GM19452 (cell line): ENCODE measurements around the gene TENM4.

Source experiments
- ATAC-seq: cut with Tn5 transposase; IDR thresholded peaks from one replicate; pipeline ENCODE4 v1.9.1; 2021; ENCODE audit not compliant: unreplicated experiment

The TENM4 gene

GRCh38 chr11:78737891-78738290 lies 702.9 kb downstream of the TENM4 start:
- ATAC-seq, result no peak

GRCh38 chr11:78737301-78737700 lies 703.5 kb downstream of the TENM4 start:
- ATAC-seq, result no peak

DNA sequence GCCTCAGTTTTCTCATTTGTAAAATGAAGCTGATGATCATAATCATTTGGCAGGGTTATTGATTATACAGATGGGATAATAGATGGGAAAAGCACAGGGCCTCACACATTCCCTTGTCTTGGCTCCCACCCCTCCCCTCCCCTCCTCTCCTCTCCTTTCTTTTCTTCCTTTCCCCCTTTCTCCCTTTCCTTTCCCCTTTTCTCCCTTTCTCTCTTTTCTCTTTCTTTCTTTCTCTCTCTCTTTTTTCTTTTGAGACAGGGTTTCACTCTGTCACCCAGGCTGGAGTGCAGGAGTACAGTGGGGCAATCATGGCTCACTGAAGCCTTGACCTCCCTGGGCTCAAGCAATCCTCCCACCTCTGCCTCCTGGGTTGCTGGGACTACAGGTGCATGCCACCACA lies 705.1 kb downstream of the TENM4 start:
- ATAC-seq, result no peak

DNA sequence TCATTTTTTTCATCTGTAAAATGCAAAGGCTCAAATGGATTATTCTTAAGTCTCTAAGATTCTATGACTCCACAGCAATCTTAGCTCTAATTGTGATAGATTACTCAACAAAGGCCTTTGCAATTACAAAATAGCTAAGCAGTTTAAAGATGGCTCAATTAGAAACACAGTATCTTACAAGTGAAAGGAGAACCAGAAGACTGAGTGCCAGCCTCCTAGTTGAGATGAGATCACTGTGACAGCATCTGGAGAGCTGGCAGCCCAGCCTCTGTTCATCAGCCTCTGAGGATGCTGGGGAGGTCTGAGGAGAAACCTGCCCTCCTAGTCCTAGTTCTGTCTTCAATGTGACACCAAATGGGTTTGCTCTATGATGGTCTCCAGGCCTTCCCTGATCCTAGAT lies 707.8 kb downstream of the TENM4 start:
- no peak for ATAC-seq

- ATAC-seq, result no peak
These were observed 708.6 kb downstream of the TENM4 start for GRCh38 chr11:78732246-78732645.

DNA sequence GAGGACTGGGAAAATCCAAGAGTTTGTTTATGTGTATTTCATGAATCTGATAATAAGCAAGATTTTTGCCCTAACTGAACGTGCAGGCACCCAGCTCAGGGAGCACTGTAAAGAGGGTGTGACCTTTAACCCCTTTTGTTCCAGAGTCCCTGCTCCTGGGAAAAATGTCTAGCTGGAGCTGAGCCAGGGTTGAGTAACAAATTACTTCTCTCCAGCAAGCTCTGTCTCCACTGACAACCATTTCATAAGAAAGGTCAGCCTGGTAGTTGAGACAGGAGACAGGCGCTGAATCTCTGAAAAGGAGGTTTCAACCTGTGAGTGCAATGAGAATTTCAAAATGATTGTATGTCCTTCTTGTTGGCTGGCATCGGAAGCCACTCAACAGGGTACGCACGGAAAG lies 709.8 kb downstream of the TENM4 start:
- ATAC-seq, result no peak

DNA sequence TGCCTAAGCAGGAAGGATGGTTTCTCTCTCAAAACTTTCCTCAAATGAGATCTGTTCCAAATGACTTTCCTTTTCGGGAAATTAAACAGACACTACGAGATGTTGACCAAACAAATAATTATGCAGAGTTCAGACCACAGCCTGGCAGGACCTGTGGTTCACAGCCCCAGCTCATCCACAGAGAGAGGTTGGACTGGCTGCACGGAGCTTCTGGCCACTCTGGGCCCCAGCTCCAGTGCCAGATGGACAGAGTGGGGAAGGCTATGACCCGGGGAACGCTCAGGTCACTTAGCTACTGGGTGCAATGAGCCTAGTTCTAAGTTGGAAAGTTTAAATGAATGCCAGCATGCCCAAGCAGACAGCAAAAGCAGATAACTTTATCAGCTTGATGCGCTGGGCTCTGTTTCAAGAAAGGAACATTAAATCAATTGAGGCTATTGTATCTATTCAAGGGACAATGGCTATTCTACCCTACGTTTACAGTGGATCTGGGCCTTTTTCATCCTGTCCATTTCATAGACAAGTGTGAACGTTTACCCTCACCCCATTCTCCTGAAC lies 710.5 kb downstream of the TENM4 start:
- ATAC-seq, result no peak

- no peak for ATAC-seq
These were observed 713.0 kb downstream of the TENM4 start for GRCh38 chr11:78727816-78728215.

DNA sequence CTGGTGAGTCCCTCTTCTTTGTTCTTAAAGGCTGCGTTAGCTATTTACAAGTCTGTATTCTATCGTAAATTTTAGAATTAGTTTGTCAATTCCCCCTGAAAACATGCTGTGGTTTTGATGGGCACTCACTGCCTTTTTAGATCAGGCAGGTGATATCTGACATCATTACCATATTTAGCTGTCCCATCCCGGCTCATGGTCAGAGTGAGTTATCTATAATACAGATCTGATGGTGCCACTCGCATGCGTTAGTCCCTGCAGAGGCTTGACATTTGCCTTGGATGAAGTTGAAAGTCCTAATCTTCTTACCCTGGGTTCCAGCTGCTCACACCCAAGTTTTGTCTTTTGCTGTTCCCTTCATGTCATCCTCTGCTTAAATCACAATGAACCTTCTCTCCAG lies 715.6 kb downstream of the TENM4 start:
- ATAC-seq, result no peak

- no peak for ATAC-seq
These were observed 718.0 kb downstream of the TENM4 start for GRCh38 chr11:78722786-78723185.

DNA sequence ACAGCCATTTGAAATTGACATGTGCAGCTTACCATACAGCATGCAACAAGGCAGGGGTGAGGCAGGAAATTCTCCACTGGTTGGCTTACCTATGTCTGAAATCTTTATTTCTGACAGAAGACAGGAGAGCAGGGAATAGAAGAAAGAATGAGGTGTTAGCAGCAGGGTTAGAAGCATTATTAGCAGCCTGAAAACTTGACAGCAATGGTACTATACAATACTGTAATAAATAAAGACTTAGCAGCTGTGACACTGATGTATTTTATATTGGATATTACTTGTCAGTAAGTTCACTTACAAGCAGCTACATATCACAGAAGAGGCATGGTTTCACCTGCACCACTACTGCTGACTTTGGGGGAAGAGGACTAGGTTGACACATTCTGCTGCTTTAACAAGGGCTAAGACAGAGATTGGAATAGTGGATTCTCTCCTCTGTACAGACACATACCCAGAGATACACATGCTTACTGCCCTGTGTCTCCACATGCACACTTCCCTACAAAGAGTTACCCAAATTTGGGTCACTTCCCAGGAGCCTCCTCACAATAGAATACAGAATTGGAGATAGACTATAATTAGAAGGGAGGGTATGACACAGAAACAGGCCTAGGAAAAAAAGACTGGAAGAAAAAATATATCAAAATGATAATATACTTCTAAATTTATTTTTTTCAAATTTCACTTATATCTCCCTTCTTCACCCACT lies 720.4 kb downstream of the TENM4 start:
- no peak for ATAC-seq

GRCh38 chr11:78717041-78717440 lies 723.8 kb downstream of the TENM4 start:
- ATAC-seq, result no peak

DNA sequence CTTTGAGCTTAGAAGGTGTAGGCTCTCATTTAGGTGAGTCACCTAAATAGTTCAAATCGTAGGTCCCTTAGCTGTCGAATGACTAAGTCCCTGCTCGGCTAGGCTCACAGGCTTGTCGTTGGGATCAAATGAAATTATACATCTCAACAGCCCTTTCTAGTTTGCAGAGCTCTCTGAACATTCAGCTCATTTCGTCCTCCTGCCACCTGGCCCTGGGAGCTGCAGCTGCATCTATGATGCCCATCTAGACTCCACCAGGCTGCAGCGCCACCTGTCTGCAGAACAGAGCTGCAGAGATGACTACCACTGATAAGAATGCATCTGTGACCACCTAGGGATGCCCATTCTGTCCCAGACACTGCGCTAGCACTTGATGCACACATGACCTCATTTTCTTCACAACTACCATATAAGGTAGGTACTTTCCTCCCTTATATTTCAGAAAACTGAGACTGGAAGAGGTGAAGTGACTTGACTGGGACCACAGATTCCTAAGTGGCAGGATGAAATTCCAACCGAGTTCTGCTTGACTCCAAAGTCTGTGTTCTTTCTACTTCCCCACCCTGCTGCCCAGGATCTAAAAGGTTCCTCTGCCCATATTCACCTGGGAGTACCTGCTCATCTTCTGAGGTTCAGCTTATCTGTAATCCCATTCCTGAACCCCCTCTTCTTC lies 725.1 kb downstream of the TENM4 start:
- no peak for ATAC-seq

DNA sequence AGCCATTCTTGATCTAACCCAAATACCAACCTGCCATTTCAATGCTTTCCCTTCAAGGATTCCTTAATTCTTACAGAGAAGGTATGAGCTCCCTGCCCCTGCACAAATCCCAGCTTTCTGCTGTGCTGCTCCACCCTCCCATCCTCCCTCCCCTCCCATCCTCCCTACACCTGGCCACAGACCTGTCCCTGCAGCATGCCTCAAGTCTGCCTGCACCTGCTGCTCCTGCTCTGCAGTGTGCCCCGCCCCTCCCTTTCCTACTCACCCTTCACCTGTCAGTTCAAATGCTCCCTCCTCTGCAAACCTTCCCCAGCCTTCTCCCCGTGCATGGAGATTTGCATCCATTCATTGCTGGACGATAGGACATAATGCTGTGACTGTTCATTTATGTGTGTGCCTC lies 726.3 kb downstream of the TENM4 start:
- ATAC-seq, result no peak

- no peak for ATAC-seq
These were observed 729.1 kb downstream of the TENM4 start for GRCh38 chr11:78711735-78712134.

DNA sequence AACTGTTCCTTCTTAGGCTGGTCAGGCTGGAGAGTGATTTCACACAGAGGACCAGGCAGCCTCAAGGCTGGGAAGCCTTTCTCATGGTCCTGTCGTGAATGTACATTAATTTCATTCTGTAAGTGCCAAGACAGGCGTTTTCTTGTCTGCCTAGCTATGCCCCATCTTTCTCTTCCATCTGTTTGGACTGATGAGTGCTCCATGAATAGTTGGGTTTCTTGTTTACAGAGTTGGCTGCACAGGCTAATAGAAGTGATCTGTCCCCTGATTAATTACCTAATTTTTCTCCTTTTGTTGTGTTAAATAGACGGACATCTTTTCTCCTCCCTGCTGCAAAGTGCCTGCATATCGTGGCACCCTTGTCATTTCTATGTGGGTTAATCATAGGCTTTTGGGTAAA lies 730.4 kb downstream of the TENM4 start:
- no peak for ATAC-seq

GRCh38 chr11:78708388-78708787 lies 732.4 kb downstream of the TENM4 start:
- no peak for ATAC-seq

DNA sequence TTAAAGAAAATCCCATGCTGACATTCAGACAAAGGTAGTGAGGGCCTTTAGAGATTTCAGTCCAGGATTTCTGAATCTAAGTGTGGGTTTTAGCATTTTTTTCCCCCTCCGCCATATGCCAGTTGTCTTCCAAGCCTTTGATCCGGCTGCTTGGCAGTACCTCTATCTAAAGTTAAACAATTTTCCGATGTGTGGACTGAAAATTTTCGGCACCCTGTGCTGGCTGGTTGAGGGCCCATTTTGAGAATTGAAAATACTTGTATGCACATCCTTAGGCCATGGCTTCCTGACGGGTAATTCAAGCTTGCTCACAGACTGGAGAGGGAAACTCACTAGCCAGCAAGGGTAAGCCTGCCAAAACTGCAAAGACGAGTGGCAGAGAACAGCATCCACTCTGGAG lies 734.3 kb downstream of the TENM4 start:
- no peak for ATAC-seq

DNA sequence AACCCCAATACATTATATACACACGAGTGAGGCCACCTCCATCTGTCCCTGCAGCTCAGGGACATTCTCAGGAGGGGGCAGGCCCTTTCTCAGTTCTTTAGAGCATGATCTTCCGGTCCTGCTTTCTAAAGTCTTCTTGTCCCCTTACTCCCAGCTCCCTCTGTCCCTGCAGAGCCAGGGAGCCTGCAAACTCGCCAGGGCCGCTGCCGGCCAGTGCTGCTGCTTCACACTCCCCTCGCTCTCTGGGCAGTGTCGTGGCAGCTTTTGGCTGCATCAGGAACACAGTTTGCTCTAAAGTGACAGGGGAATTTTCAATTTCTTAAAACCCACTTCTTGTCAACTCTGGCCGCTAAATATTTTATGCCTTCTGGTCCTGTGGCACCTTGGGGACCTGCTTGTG lies 736.0 kb downstream of the TENM4 start:
- ATAC-seq, result no peak

DNA sequence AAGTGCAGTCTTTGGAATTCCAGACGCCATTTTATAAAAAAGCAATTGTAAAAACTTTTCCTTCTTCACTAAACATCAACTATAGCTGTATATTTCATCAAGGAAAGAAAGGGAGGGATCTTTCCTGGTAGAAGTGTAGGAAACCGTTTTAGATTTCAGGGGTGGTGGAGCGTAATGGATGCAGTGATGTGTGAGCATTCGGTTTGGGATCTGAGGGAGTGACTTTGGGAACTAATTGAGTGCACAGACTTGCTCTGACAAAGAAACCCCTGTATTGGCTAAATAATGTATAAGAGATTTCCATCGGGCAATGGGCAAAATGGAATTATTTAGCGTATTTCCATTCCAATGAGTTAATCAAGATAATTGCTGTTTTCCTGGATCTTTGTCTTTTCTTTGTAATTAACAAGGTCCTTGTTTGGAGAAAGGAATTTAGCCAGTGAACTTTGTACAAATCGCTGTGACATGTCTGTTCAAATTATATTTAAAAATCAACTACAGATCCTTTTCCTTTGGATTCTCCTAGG lies 741.2 kb downstream of the TENM4 start:
- no peak for ATAC-seq

DNA sequence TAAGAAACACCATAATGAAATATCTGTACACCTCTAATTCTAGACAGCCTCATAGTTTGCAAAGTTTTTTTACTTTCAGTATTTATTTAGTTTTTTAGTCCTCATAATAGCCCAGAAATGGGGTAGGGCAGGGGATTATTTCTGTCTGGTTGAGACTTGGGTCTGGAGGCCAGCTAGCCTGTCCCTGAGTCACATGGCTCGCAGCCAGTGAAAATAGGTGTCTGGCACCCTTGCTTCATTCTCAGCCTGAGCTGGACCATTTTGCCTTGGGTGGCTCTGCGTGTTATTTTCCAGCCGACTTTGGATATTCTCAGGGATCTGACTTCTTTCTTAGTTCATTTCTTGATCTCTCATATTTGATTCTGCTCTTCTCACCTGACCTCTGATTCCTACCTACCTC lies 742.2 kb downstream of the TENM4 start:
- ATAC-seq, result no peak

DNA sequence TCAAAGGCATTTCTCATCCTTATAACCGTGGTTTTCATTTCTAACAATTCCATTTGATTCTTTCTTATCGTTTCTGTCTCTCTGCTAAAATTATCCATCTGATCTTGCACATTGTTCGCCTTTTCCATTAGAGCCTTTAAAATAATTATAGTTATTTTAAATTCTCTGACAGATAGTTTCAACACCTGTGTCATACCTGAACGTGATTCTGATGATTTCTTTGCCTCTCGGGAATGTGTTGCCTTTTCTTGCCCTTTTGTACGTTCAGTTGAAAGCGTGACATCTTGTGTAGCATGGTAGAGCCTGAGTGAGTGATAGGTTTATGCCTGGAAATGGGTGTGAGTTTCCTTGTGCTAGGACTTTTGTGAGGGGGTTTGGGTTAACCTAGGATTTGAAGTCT lies 744.7 kb downstream of the TENM4 start:
- ATAC-seq, result no peak
